K562 (cell line): ENCODE results near the gene EGFL6. TPM values are rescaled to one million over a fixed set of nuclear protein-coding genes. Genes with fewer than 3 reads are reported as not detected.

ENCODE experiments used
- ATAC-seq: fragments of 200-7000 bp; cut with Tn5 transposase; 3 replicates; pipeline ENCODE4 v1.9.1; 2020; ENCODE audit warnings: moderate library complexity
- BruUV-seq: library from RNA; stranded (reverse); fragments of 400-500 nt; replicated peaks from 2 replicates; lab custom pipeline; 2021; lab: Mats Ljungman, UMichigan
- CTCF ChIA-PET: fragments of 300-600 bp; formaldehyde crosslinking; extraction: SDS; loops from one replicate; lab custom pipeline; 2021; ENCODE audit warnings: low intra/inter-chr PET ratio; lab: Yijun Ruan, JAX
- POLR2A ChIA-PET: fragments of 300-600, 350-650 bp; sonication (Branson Sonifier 250); formaldehyde crosslinking; extraction: SDS; loops from one replicate; lab custom pipeline; 2021; ENCODE audit warnings: antibody characterized with exemption, inconsistent platforms; lab: Yijun Ruan, JAX
- DNase-seq, 4 experiments: peaks; one replicate each; pipeline versions ENCODE4 v3.0.0 to v3.0.0-alpha.2; 2011 to 2018; ENCODE audit warnings: low spot score in 3 of 4, mixed read lengths in 3 of 4; ENCODE audit errors: extremely low read depth in 1 of 4
- FAIRE-seq: peaks from 2 replicates; lab custom pipeline; 2011; peaks lifted over from hg19 to GRCh38; lab: Jason Lieb, UNC
- H2AFZ ChIP-seq: 2 replicates; pipeline ENCODE4 v1.6.0; 2011; ENCODE audit warnings: low read depth, low read length, control low read depth, inconsistent platforms
- H3K27ac ChIP-seq: fragments of 200-600 bp; 3 replicates; pipeline ENCODE4 v1.8.0; 2011; ENCODE audit warnings: low read depth, mild to moderate bottlenecking, control low read depth, inconsistent platforms, low read length, moderate library complexity, mixed read lengths; ENCODE audit errors: extremely low read depth
- H3K27me3 ChIP-seq, 2 experiments: fragments of 300-600 bp in 1 of 2; 2 replicates in 1 of 2; 3 replicates in 1 of 2; pipeline versions ENCODE4 v1.6.0 to v1.8.0; 2011; ENCODE audit warnings: inconsistent platforms in 2 of 2, low read length in 2 of 2, mild to moderate bottlenecking in 1 of 2, mixed read lengths in 1 of 2, moderate library complexity in 1 of 2; ENCODE audit not compliant: control insufficient read depth in 2 of 2, insufficient read depth in 2 of 2
- H3K36me3 ChIP-seq: fragments of 300-600 bp; 3 replicates; pipeline ENCODE4 v1.8.0; 2011; ENCODE audit warnings: mild to moderate bottlenecking, low read length, inconsistent platforms; ENCODE audit not compliant: control insufficient read depth, insufficient read depth
- H3K4me1 ChIP-seq, 2 experiments: fragments of 200-600 bp in 1 of 2; replicated peaks in 1 of 2; 2 replicates in 1 of 2; 3 replicates in 1 of 2; pipeline versions ENCODE4 v1.5.1 to v1.8.0; 2011; ENCODE audit warnings: inconsistent platforms in 2 of 2, low read length in 2 of 2, mild to moderate bottlenecking in 1 of 2, mixed read lengths in 1 of 2, moderate library complexity in 1 of 2; ENCODE audit not compliant: control insufficient read depth in 2 of 2, insufficient read depth in 2 of 2
- H3K4me2 ChIP-seq: 2 replicates; pipeline ENCODE4 v1.6.1; 2011; ENCODE audit warnings: low read length, control low read depth, inconsistent platforms, mixed read lengths; ENCODE audit not compliant: insufficient read depth
- H3K4me3 ChIP-seq: fragments of 200-600 bp; sonication (generic), shearing (Covaris generic); 2 replicates; pipeline ENCODE4 v1.5.1; 2016; ENCODE audit warnings: control low read depth, inconsistent platforms
- H3K79me2 ChIP-seq: fragments of 200-600 bp; 3 replicates; pipeline ENCODE4 v1.8.0; 2011; ENCODE audit warnings: low read length, inconsistent platforms; ENCODE audit not compliant: control insufficient read depth, insufficient read depth
- H3K9ac ChIP-seq, 2 experiments: 2 replicates each; pipeline versions ENCODE4 v1.6.0 to v1.6.1; 2011; ENCODE audit warnings: low read depth in 2 of 2, low read length in 2 of 2, control low read depth in 1 of 2, inconsistent platforms in 1 of 2, mild to moderate bottlenecking in 1 of 2, mixed read lengths in 1 of 2; ENCODE audit not compliant: insufficient read depth in 1 of 2
- H3K9me1 ChIP-seq: one replicate; pipeline ENCODE4 v1.6.0; 2011; ENCODE audit warnings: inconsistent platforms, mild to moderate bottlenecking, low read length, moderate library complexity; ENCODE audit not compliant: control insufficient read depth, insufficient read depth
- H3K9me3 ChIP-seq: replicated peaks from 2 replicates; pipeline ENCODE4 v1.5.1; 2011; ENCODE audit warnings: low read depth, low read length, inconsistent platforms; ENCODE audit not compliant: control insufficient read depth, insufficient read depth
- H4K20me1 ChIP-seq: replicated peaks from 2 replicates; pipeline ENCODE4 v1.6.1; 2011; ENCODE audit warnings: low read length, inconsistent platforms, mixed read lengths; ENCODE audit not compliant: control insufficient read depth, insufficient read depth
- FOS ChIP-seq: IDR thresholded peaks from 3 replicates; pipeline ENCODE4 v1.6.1; 2011; ENCODE audit not compliant: insufficient read length; ENCODE audit errors: extremely low read depth
- GABPB2 ChIP-seq: fragments of 250-450 bp; sonication (Bioruptor Pico); conservative IDR thresholded peaks from 2 replicates; pipeline ENCODE4 v1.5.1; 2021; ENCODE audit warnings: mild to moderate bottlenecking
- GTF2F1 ChIP-seq: IDR thresholded peaks from 2 replicates; pipeline ENCODE4 v1.6.1; 2011; ENCODE audit warnings: low read depth, low read length, improper control_type of control experiment
- MCM3 ChIP-seq: fragments of 450-650 bp; IDR thresholded peaks from 2 replicates; pipeline ENCODE4 v1.6.1; 2016
- NBN ChIP-seq: fragments of 450-650 bp; IDR thresholded peaks from 2 replicates; pipeline ENCODE4 v1.6.1; 2016; ENCODE audit warnings: low read depth, mild to moderate bottlenecking
- NFIX ChIP-seq: fragments of 250-450 bp; sonication (Bioruptor Pico); IDR thresholded peaks from 2 replicates; pipeline ENCODE4 v1.4.0; 2020; ENCODE audit warnings: low read depth, mild to moderate bottlenecking, moderate library complexity
- POLR3G ChIP-seq: IDR thresholded peaks from 2 replicates; pipeline ENCODE4 v1.6.1; 2011; ENCODE audit not compliant: insufficient read length, insufficient replicate concordance; ENCODE audit errors: extremely low read depth
- RBM25 ChIP-seq: fragments of 200-400 bp; formaldehyde crosslinking; IDR thresholded peaks from 2 replicates; pipeline ENCODE4 v1.6.1; 2018; ENCODE audit warnings: low read length, low read depth, moderate library complexity; ENCODE audit not compliant: severe bottlenecking
- SMARCE1 ChIP-seq: fragments of 450-650 bp; IDR thresholded peaks from 2 replicates; pipeline ENCODE4 v1.7.1; 2016; ENCODE audit warnings: mild to moderate bottlenecking
- STAT5A ChIP-seq: IDR thresholded peaks from 2 replicates; pipeline ENCODE4 v1.6.1; 2012; ENCODE audit warnings: low read length, inconsistent platforms, borderline replicate concordance
- ZBTB7A ChIP-seq: IDR thresholded peaks from 2 replicates; pipeline ENCODE4 v1.6.1; 2011; ENCODE audit warnings: low read depth, mild to moderate bottlenecking, low read length, moderate library complexity, borderline replicate concordance; ENCODE audit not compliant: control insufficient read depth
- ZC3H8 ChIP-seq: fragments of 450-650 bp; IDR thresholded peaks from 2 replicates; pipeline ENCODE4 v1.6.1; 2017
- ZFP1 ChIP-seq: fragments of 450-650 bp; formaldehyde crosslinking; IDR thresholded peaks from 2 replicates; pipeline ENCODE4 v1.4.0; 2020; ENCODE audit warnings: mild to moderate bottlenecking, mixed read lengths
- ZNF778 ChIP-seq: fragments of 450-650 bp; formaldehyde crosslinking; IDR thresholded peaks from 2 replicates; pipeline ENCODE4 v1.4.0; 2020; ENCODE audit warnings: mild to moderate bottlenecking, moderate library complexity
- ZZZ3 ChIP-seq: fragments of 450-650 bp; IDR thresholded peaks from 2 replicates; pipeline ENCODE4 v1.6.1; 2016; ENCODE audit warnings: antibody characterized with exemption, mild to moderate bottlenecking, moderate library complexity
- WGBS: fragments of 100-300 bp; shearing (Covaris generic); methylation state at CpG from one replicate; pipeline ENCODE4 v1.1.6; 2016; ENCODE audit warnings: low coverage, mixed read lengths; ENCODE audit not compliant: insufficient coverage; ENCODE audit errors: missing lambda C conversion rate; 5-methylcytosine and 5-hydroxymethylcytosine counted together
- in situ Hi-C: fragments of 300-500 bp; cut with MboI; formaldehyde crosslinking; loops from 4 replicates; pipeline ENCODE4 v1.15.0; 2018; ENCODE audit warnings: inconsistent platforms, mixed read lengths
- intact Hi-C: fragments of 100-400 bp; cut with micrococcal nuclease; formaldehyde crosslinking; loops from 2 replicates; pipeline ENCODE4 v1.14.2; 2022
- polyA plus RNA-seq, 8 experiments: library from polyadenylated mRNA; depleted of rRNA in 4 of 8; stranded (reverse) in 5 of 8; unstranded in 3 of 8; fragments of >200 nt; fragmentation: Nextera tagmentation in 2 of 8; fragmentation: Illumina TruSeq in 1 of 8; extraction: Ambion mirVana in 2 of 8; extraction: Trizol in 1 of 8; gene quantifications; 2 replicates each; pipeline versions ENCODE4 v1.2.1 to v1.2.3, GENCODE V29; 2011 to 2014; ENCODE audit warnings: inconsistent platforms in 1 of 8, missing spikeins in 1 of 8
- total RNA-seq, 7 experiments: library from RNA; depleted of rRNA in 6 of 7; stranded (reverse); fragments of >200 nt in 6 of 7; fragmentation: Illumina TruSeq in 2 of 7; extraction: Trizol in 2 of 7; gene quantifications; 2 replicates each; pipeline versions ENCODE4 v1.2.1 to v1.2.3, GENCODE V29; 2011 to 2021; ENCODE audit warnings: low replicate concordance in 1 of 7
- TF ChIP-seq, protein P1 (sequence below): fragments of 250-450 bp; sonication (Bioruptor Pico); IDR thresholded peaks from 2 replicates; pipeline ENCODE4 v1.5.0; 2021; ENCODE audit warnings: mild to moderate bottlenecking, borderline replicate concordance
- TF ChIP-seq, protein P2 (sequence below): fragments of 250-450 bp; sonication (Bioruptor Pico); IDR thresholded peaks from 2 replicates; pipeline ENCODE4 v1.8.0; 2022; ENCODE audit warnings: moderate library complexity, mild to moderate bottlenecking, inconsistent platforms
- TF ChIP-seq, protein P3 (sequence below): sonication (generic); formaldehyde crosslinking; IDR thresholded peaks from 2 replicates; pipeline ENCODE4 v1.8.1; 2022; ENCODE audit warnings: missing genetic modification reagents

The EGFL6 gene
- total and polyA plus RNA-seq, 9 of the 15 experiments (the other 6 are each of a cell fraction or from before 2014, with no cell fraction given): 0.01 TPM; not detected in 8

DNA sequence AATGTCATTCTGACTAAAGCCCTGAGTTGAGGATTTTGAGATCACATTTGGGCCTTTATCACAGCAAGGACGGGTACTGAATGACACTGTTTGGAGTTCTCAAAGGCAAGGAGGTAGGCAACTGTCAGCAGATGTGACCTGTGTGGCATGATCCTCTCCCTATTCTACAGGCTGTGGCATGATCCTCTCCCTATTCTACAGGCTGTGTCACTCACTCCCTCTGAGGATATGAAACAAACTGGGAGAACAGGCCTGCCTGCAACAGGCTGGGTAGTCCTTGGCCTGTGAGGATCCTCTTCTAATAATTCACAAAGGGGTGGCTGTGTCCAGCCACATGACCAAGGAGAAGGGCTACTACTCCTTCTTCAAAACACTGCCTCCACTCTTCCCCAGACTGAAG is 68.6 kb downstream of the EGFL6 start (continued):
- TF ChIP-seq, protein P1, sequence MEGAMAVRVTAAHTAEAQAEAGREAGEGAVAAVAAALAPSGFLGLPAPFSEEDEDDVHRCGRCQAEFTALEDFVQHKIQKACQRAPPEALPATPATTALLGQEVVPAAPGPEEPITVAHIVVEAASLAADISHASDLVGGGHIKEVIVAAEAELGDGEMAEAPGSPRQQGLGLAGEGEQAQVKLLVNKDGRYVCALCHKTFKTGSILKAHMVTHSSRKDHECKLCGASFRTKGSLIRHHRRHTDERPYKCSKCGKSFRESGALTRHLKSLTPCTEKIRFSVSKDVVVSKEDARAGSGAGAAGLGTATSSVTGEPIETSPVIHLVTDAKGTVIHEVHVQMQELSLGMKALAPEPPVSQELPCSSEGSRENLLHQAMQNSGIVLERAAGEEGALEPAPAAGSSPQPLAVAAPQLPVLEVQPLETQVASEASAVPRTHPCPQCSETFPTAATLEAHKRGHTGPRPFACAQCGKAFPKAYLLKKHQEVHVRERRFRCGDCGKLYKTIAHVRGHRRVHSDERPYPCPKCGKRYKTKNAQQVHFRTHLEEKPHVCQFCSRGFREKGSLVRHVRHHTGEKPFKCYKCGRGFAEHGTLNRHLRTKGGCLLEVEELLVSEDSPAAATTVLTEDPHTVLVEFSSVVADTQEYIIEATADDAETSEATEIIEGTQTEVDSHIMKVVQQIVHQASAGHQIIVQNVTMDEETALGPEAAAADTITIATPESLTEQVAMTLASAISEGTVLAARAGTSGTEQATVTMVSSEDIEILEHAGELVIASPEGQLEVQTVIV: no peak
- TF ChIP-seq RBM25 (no peak), GABPB2 (CRISPR knock-in tag) (no peak)

DNA sequence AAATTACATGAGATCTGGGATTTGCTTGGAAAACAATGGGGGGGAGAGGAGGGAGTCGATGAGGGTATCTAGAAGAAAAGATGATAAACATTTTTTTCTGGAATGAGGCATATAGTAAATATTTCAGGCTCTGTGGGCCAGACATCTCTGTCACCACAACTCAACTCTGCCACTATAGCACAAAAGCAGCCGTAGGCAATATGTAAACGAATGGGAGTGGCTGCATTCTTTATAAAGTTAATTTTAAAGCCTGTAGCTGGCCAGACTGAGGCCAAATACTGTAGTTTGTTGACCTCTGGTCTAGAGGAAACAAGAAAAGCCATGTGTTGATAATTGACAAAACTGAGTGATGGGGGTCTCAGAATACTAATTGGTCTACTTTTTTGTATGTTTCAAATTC is 69.4 kb downstream of the EGFL6 start:
- 17% methylated on average over 2 of the region's 3 CpGs for WGBS
- Histone ChIP-seq H3K4me2 (no peak overlapping the region), H3K9me3 (peaks cover 2% of the 10 kb centered on the region; the same call in 1 of the 2 replicates), H2AFZ (no peak overlapping the region), H3K79me2 (no peaks in the 10 kb centered on the region), H3K27me3 (no peaks in the 10 kb centered on the region), H4K20me1 (no peaks in the 10 kb centered on the region), H3K9ac (no peak overlapping the region), H3K27ac (no peak overlapping the region), H3K4me3 (no peak overlapping the region), H3K9me1 (no peaks in the 10 kb centered on the region), H3K36me3 (no peaks in the 10 kb centered on the region), H3K4me1 (no peaks in the 10 kb centered on the region)
- POLR2A ChIA-PET: no interaction called here
- BruUV-seq: no TSS peak
- CTCF ChIA-PET: no interaction called here
- FAIRE-seq (no peak), DNase-seq (no peak), ATAC-seq (no peak)
- TF ChIP-seq ZBTB7A: no peak
- no peak for TF ChIP-seq ZNF778 (CRISPR knock-in tag)
- TF ChIP-seq POLR3G: no peak
- no peak for TF ChIP-seq NFIX
- no peak for TF ChIP-seq GTF2F1
- TF ChIP-seq ZC3H8: no peak
- no peak for TF ChIP-seq FOS
- no peak for TF ChIP-seq SMARCE1
- TF ChIP-seq MCM3: no peak
- TF ChIP-seq, protein P2, sequence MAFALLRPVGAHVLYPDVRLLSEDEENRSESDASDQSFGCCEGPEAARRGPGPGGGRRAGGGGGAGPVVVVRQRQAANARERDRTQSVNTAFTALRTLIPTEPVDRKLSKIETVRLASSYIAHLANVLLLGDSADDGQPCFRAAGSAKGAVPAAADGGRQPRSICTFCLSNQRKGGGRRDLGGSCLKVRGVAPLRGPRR (CRISPR knock-in tag): no peak
- no peak for TF ChIP-seq STAT5A
- TF ChIP-seq NBN: no peak
- no peak for TF ChIP-seq ZZZ3
- no peak for TF ChIP-seq ZFP1 (CRISPR knock-in tag)
- TF ChIP-seq, protein P3, sequence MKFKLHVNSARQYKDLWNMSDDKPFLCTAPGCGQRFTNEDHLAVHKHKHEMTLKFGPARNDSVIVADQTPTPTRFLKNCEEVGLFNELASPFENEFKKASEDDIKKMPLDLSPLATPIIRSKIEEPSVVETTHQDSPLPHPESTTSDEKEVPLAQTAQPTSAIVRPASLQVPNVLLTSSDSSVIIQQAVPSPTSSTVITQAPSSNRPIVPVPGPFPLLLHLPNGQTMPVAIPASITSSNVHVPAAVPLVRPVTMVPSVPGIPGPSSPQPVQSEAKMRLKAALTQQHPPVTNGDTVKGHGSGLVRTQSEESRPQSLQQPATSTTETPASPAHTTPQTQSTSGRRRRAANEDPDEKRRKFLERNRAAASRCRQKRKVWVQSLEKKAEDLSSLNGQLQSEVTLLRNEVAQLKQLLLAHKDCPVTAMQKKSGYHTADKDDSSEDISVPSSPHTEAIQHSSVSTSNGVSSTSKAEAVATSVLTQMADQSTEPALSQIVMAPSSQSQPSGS (CRISPR knock-in tag): no peak
- in situ Hi-C loops: loop anchor here (5.0 kb wide), 1 partner anchor 122 kb away; no protein-coding TSS in a partner anchor
- intact Hi-C loops: no loop called here
